ENCODE measurements around the gene PRR15. TPM values are rescaled to one million over a fixed set of nuclear protein-coding genes. Genes with fewer than 3 reads are reported as not detected.

The PRR15 gene, protein sequence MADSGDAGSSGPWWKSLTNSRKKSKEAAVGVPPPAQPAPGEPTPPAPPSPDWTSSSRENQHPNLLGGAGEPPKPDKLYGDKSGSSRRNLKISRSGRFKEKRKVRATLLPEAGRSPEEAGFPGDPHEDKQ
- polyA plus RNA-seq (not detected in 2 replicates), polyA minus RNA-seq (not detected in 2 replicates)

DNA sequence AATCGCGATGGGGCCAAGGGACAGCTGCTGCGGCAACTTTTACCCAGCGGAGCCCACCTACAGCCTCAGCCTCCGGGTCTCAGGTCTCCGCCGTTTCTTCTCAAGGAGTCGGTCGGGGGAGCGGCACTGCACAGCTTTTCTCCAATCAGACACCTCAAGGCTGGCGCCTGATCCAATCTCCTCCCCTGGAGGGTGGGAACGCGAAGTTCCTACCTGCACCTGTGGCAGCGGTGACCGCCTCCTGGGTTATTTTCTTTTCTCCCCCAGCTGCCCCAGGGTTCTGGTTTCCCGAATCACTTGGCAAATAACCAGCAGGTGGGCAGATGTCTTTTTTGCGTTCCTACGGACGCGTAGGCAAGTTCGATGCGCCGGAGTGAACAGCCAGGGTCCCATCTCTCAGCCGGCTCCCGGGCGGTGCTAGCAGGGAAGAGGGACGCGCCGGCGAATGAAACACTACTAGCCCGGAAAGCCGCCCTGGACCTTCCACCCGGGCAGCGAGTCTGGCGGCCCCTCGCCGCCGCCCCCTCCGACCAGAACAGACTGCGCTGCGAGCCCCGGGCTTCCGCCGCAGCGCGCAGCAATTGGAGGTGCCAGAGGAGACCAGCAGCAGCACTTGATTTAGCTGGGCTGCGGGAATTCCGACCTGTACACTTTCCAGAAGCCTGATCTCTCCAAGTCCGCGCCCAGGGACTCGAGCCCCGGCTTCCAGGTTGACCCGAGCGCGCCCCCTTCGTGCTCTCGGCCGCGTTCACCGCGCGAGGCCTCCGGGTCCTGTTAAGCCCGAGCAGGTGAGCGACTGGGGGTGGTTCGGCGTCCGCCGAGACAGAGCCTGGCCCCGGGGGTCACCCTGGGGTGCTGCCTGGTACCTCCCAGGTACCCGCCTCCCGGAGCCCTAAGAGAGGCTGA is at the start of gene PRR15:
Gene PRR15 (plus strand): TSS at position 246 of the 906 bp plus-strand sequence. CDS start 2,495 bp downstream, outside the sequence.
- no peaks in the 10 kb centered on the region for H3K9me3 ChIP-seq (ENCODE audit: low read length)
- peak within 1 kb of the TSS; percentile 18 for H3K9ac ChIP-seq (ENCODE audit: low read length)
- no peaks in the 10 kb centered on the region for H3K9me2 ChIP-seq (ENCODE audit: insufficient read depth, low read length)
- H2AFZ ChIP-seq (ENCODE audit: low read depth, low read length) = no peak within 1 kb of the TSS
- no peaks in the 10 kb centered on the region for H3K79me2 ChIP-seq (replicated peaks; ENCODE audit: insufficient read depth, low read length)
- peak within 1 kb of the TSS; percentile 80 for H3K4me3 ChIP-seq (ENCODE audit: low read length)
- H3K27me3 ChIP-seq (ENCODE audit: insufficient read depth, low read depth, low read length) = peaks cover 74% of the 10 kb centered on the region
- no peaks in the 10 kb centered on the region for H3K36me3 ChIP-seq (ENCODE audit: insufficient read depth, low read length)
- TF ChIP-seq TAF1 (IDR thresholded peaks at IDR 0.05; ENCODE audit: low read depth) = no peak
- no peak for TF ChIP-seq REST (IDR thresholded peaks at IDR 0.05; ENCODE audit: borderline replicate concordance)
- TF ChIP-seq CTCF (IDR thresholded peaks at IDR 0.05; ENCODE audit: poor library complexity, severe bottlenecking) = no peak
- no peak for TF ChIP-seq EZH2 (IDR thresholded peaks at IDR 0.05; ENCODE audit: borderline replicate concordance, insufficient read depth, low read length, poor library complexity, severe bottlenecking)
- TF ChIP-seq RAD21 (conservative IDR thresholded peaks at IDR 0.05) = peak; percentile 10
- no peak for TF ChIP-seq MXI1 (conservative IDR thresholded peaks at IDR 0.05; ENCODE audit: poor library complexity, severe bottlenecking)
- TF ChIP-seq SMC3 (conservative IDR thresholded peaks at IDR 0.05; ENCODE audit: poor library complexity) = no peak
- no peak for TF ChIP-seq EP300 (conservative IDR thresholded peaks at IDR 0.05; ENCODE audit: poor library complexity, severe bottlenecking)
- TF ChIP-seq POLR2AphosphoS5 (IDR thresholded peaks at IDR 0.05) = peak; percentile 18
- no peak within 1 kb of the TSS for H3K27ac ChIP-seq (ENCODE audit: low read length)
- peak within 1 kb of the TSS; percentile 85 for H3K4me2 ChIP-seq (ENCODE audit: low read length)
- H3F3A ChIP-seq (ENCODE audit: insufficient read depth, low read length, poor library complexity, severe bottlenecking) = no peaks in the 10 kb centered on the region
- H4K20me1 ChIP-seq (ENCODE audit: insufficient read depth) = no peaks in the 10 kb centered on the region

DNA sequence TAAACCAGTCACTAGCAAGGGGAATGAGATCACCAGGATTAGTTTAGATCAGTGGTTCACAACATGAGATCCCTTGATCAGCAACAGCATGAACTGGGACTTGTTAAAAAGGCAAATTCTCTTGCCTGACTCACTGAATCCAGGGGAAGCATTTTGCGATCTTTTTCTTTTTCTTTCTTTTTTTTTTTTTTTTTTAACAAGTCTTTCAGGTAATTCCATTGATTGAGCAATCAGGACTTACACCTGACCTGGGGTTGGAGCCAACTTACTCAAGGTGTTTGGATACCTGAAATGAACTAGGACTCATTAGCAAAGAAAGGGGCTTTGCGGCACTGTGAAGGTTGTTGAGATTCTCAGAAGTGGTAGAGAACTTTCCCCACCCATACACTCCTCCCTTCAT is 47.1 kb upstream of the PRR15 start:
- H3F3A ChIP-seq (ENCODE audit: insufficient read depth, low read length, poor library complexity, severe bottlenecking) = no peaks in the 10 kb centered on the region
- no peaks in the 10 kb centered on the region for H3K9me2 ChIP-seq (ENCODE audit: insufficient read depth, low read length)
- TF ChIP-seq RAD21 (conservative IDR thresholded peaks at IDR 0.05) (no peak), POLR2AphosphoS5 (IDR thresholded peaks at IDR 0.05) (no peak), CTCF (IDR thresholded peaks at IDR 0.05; ENCODE audit: poor library complexity, severe bottlenecking) (no peak), MXI1 (conservative IDR thresholded peaks at IDR 0.05; ENCODE audit: poor library complexity, severe bottlenecking) (no peak), EP300 (conservative IDR thresholded peaks at IDR 0.05; ENCODE audit: poor library complexity, severe bottlenecking) (no peak), EZH2 (IDR thresholded peaks at IDR 0.05; ENCODE audit: borderline replicate concordance, insufficient read depth, low read length, poor library complexity, severe bottlenecking) (no peak), TAF1 (IDR thresholded peaks at IDR 0.05; ENCODE audit: low read depth) (no peak), SMC3 (conservative IDR thresholded peaks at IDR 0.05; ENCODE audit: poor library complexity) (no peak)
- peaks cover 8% of the 10 kb centered on the region for H3K36me3 ChIP-seq (ENCODE audit: insufficient read depth, low read length)
- no peaks in the 10 kb centered on the region for H3K27me3 ChIP-seq (ENCODE audit: insufficient read depth, low read depth, low read length)
- H3K9me3 ChIP-seq (ENCODE audit: low read length) = peaks cover under 1% of the 10 kb centered on the region
- H3K4me3 ChIP-seq (ENCODE audit: low read length) = no peak overlapping the region
- H3K4me2 ChIP-seq (ENCODE audit: low read length) = no peak overlapping the region
- H4K20me1 ChIP-seq (ENCODE audit: insufficient read depth) = no peaks in the 10 kb centered on the region
- H3K27ac ChIP-seq (ENCODE audit: low read length) = no peak overlapping the region
- no peak overlapping the region for H3K9ac ChIP-seq (ENCODE audit: low read length)
- H2AFZ ChIP-seq (ENCODE audit: low read depth, low read length) = no peak overlapping the region
- no peaks in the 10 kb centered on the region for H3K79me2 ChIP-seq (replicated peaks; ENCODE audit: insufficient read depth, low read length)

Measured in neural cell (in vitro differentiated cells).